ENCODE results near the gene ZNF319. TPM values are rescaled to one million over a fixed set of nuclear protein-coding genes. Genes with fewer than 3 reads are reported as not detected.

The ZNF319 gene
- total RNA-seq, 1 donor from 2014 or later, result 15.0 TPM

- H3K36me3 Mint-ChIP-seq, result peaks cover 5% of the 10 kb centered on the region
- no peak overlapping the region for H3K4me3 Mint-ChIP-seq
- no peaks in the 10 kb centered on the region for H3K27me3 Mint-ChIP-seq (ENCODE audit: low read depth)
- TF ChIP-seq, protein P1, sequence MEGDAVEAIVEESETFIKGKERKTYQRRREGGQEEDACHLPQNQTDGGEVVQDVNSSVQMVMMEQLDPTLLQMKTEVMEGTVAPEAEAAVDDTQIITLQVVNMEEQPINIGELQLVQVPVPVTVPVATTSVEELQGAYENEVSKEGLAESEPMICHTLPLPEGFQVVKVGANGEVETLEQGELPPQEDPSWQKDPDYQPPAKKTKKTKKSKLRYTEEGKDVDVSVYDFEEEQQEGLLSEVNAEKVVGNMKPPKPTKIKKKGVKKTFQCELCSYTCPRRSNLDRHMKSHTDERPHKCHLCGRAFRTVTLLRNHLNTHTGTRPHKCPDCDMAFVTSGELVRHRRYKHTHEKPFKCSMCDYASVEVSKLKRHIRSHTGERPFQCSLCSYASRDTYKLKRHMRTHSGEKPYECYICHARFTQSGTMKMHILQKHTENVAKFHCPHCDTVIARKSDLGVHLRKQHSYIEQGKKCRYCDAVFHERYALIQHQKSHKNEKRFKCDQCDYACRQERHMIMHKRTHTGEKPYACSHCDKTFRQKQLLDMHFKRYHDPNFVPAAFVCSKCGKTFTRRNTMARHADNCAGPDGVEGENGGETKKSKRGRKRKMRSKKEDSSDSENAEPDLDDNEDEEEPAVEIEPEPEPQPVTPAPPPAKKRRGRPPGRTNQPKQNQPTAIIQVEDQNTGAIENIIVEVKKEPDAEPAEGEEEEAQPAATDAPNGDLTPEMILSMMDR (IDR thresholded peaks at IDR 0.05; ENCODE audit: unreplicated experiment), result no peak
- no peaks in the 10 kb centered on the region for H3K9me3 Mint-ChIP-seq
- H3K4me1 Mint-ChIP-seq, result peaks cover 31% of the 10 kb centered on the region
- DNase-seq (ENCODE audit: low spot score in 2 of 2, unreplicated experiment in 2 of 2), result no peak
- no peak overlapping the region for H3K27ac Mint-ChIP-seq
These were observed 34.3 kb upstream of the ZNF319 start for GRCh38 chr16:58034774-58035173.

DNA sequence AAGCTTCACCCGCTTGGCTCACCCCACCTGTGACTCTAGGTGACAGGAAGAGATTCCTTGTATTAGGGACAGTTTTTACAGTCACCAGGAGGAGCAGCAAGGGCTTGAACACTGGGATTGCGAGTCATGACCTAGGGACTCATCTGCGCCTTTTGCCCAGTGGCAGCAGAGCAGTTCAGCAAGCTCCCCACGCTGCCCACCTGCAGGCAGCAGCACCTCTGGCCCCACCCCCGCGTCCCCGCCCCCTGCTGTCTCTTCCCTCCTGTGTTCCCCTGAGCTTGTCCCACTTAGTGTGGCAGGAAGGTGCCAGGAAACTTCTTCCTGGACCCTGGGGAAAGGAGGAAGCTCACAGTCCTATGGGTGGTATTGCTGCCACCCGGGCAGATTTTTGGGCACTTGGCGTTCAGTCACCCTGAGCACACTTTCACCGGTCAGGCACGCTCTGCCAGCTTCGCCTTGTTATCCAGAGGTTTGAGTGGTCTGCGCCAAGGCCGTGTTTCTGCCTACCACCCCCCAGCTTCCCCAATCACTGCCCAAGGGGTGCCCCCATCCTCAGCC lies 33.7 kb upstream of the ZNF319 start:
- Mint-ChIP-seq H3K36me3 (no peaks in the 10 kb centered on the region), H3K9me3 (no peaks in the 10 kb centered on the region), H3K4me1 (peaks cover 33% of the 10 kb centered on the region), H3K27ac (no peak overlapping the region), H3K4me3 (no peak overlapping the region), H3K27me3 (ENCODE audit: low read depth) (no peaks in the 10 kb centered on the region)
- TF ChIP-seq, protein P1 (IDR thresholded peaks at IDR 0.05; ENCODE audit: unreplicated experiment), result no peak
- no peak for DNase-seq (ENCODE audit: low spot score in 2 of 2, unreplicated experiment in 2 of 2)

DNA sequence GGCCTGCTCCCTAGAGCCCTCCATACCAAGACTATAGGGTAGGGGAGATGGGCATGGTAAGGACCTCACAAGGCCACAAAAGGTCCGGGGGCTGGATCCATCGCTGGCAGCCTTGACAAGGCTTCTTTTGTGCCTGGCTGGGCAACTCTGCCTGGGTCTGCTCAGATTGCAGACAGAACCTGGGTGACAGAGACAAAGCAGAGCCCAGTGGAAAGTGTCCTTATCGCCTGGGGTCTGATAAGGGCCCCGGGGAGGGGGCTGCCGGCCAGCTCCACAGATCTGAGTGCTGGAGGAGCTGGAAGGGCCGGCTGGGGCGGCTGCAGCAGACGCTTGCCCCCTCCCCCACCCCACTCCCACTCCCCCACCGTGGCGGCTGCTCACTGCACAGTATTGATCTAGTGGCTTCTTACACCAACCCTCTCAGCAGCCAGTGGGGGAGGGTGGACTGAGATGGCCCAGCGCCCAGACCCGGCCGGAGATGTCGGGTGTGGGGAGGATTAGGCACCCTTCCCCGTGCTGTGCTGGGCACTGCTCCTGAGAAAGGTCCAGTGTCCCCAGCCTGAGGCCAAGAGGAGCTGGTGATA lies 32.3 kb upstream of the ZNF319 start:
- no peaks in the 10 kb centered on the region for H3K27me3 Mint-ChIP-seq (ENCODE audit: low read depth)
- no peak overlapping the region for H3K27ac Mint-ChIP-seq
- peak in 1 of 2 experiments; percentile 52 for DNase-seq (ENCODE audit: low spot score in 2 of 2, unreplicated experiment in 2 of 2)
- no peaks in the 10 kb centered on the region for H3K9me3 Mint-ChIP-seq
- TF ChIP-seq, protein P1 (IDR thresholded peaks at IDR 0.05; ENCODE audit: unreplicated experiment), result no peak
- H3K4me1 Mint-ChIP-seq, result peaks cover 40% of the 10 kb centered on the region
- no peak overlapping the region for H3K4me3 Mint-ChIP-seq
- no peaks in the 10 kb centered on the region for H3K36me3 Mint-ChIP-seq

DNA sequence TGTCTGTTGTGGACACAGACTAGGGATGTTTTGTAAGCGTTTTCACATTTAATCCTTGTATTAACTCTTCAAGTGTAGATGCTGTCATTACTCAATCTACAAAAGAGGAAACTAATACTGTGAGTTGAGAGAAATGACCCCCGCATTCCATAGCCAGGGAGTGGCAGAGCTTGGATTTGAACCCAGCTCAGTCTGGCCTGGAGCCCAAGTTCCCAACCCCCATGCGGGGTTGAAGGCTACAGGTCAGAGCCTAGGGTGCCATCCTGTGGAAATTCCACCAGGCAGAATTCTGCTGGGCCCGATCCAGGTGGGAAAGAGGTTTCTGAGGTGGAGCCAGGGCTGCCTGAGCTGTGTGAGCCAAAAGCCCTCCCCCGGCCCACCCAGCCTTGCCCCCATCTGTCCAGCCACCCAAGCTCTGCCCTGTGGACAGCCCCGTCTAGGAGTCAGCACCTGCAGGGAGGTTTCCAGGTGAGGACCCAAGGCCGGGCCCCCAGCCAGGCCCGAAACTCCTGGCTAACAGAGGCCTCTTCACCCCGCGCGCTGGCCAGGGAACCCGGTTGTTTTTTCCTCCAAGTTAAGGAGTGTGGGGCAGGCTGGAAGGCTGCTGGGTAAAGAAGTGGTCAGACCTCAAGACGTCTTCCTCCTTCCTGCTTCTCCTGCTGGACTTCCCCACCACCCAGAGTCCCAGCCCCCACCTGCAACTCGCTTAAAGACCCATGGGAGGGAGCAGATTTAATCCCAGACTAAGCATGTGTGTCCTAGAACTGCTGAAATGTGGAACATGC lies 30.7 kb upstream of the ZNF319 start:
- no peak overlapping the region for H3K27ac Mint-ChIP-seq
- peaks cover 40% of the 10 kb centered on the region for H3K4me1 Mint-ChIP-seq

DNA sequence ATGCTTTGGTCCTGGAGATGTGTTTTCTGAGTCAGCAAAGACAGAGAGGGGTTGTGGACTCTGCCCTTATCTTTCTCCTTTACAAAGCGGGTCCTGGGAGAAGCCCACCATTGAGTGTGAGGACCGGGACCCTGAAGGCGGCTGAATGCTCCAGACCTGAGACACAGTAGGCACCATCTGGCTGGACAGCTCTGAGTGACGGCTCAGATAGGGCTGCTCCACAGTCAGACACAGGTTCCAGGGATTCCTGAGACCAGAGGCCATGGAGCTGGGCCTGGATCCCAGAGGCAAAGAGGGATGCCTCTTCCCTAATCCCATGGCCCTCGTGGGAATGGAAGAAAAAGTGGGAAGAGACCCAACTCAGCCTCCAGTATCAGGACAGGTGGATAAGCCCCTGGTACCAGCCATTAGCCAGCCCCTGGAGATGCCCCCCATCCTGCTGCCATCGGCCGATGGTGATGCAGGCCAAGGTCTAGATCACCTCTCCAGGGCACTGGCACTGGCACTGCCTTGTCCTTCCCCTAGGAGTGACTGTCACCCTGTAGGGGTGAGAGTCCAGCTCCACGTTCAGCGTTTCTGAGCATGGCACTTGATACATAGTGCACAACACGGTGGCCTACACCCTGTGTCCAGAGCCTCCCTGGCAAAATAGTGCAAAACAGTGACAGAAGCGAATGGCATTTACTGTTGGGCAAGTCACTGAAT lies 29.8 kb upstream of the ZNF319 start:
- TF ChIP-seq, protein P1 (IDR thresholded peaks at IDR 0.05; ENCODE audit: unreplicated experiment), result no peak
- Mint-ChIP-seq H3K9me3 (no peaks in the 10 kb centered on the region), H3K4me1 (peaks cover 40% of the 10 kb centered on the region), H3K27ac (no peak overlapping the region), H3K27me3 (ENCODE audit: low read depth) (no peaks in the 10 kb centered on the region), H3K36me3 (no peaks in the 10 kb centered on the region), H3K4me3 (no peak overlapping the region)
- no peak for DNase-seq (ENCODE audit: low spot score in 2 of 2, unreplicated experiment in 2 of 2)

More for the DNA sequence above, 30.7 kb upstream of the ZNF319 start:
- TF ChIP-seq, protein P1 (IDR thresholded peaks at IDR 0.05; ENCODE audit: unreplicated experiment), result no peak
- DNase-seq (ENCODE audit: low spot score in 2 of 2, unreplicated experiment in 2 of 2), result no peak
- H3K9me3 Mint-ChIP-seq, result no peaks in the 10 kb centered on the region
- no peaks in the 10 kb centered on the region for H3K36me3 Mint-ChIP-seq
- no peaks in the 10 kb centered on the region for H3K27me3 Mint-ChIP-seq (ENCODE audit: low read depth)
- H3K4me3 Mint-ChIP-seq, result no peak overlapping the region
